SK-N-SH treated with all-trans-retinoic acid at 6 μM for 48 hours (cell line): ENCODE data around the gene STARD13.

ENCODE experiments used
- ATAC-seq: fragments of 200-7000 bp; cut with Tn5 transposase; 3 replicates; pipeline ENCODE4 v1.9.1; 2020; ENCODE audit warnings: mild to moderate bottlenecking, moderate library complexity
- ARNTL ChIP-seq: fragments of 450-650 bp; formaldehyde crosslinking; IDR thresholded peaks from 2 replicates; pipeline ENCODE4 v1.5.0; 2020; ENCODE audit warnings: low read depth, mild to moderate bottlenecking, moderate library complexity, borderline replicate concordance
- BACH2 ChIP-seq: fragments of 250-450 bp; sonication (Bioruptor Pico); IDR thresholded peaks from 2 replicates; pipeline ENCODE4 v1.9.0; 2021; ENCODE audit warnings: mild to moderate bottlenecking, borderline replicate concordance
- CREB5 ChIP-seq: fragments of 250-450 bp; sonication (Bioruptor Pico); IDR thresholded peaks from 2 replicates; pipeline ENCODE4 v1.5.1; 2020; ENCODE audit warnings: low read depth, mild to moderate bottlenecking, moderate library complexity
- CSDC2 ChIP-seq: fragments of 250-450 bp; sonication (Bioruptor Pico); IDR thresholded peaks from 2 replicates; pipeline ENCODE4 v1.5.0; 2020; ENCODE audit warnings: mild to moderate bottlenecking, moderate library complexity
- ESRRG ChIP-seq: fragments of 250-450 bp; sonication (Bioruptor Pico); IDR thresholded peaks from 2 replicates; pipeline ENCODE4 v1.6.1; 2021; ENCODE audit warnings: mild to moderate bottlenecking
- GLIS3 ChIP-seq: fragments of 250-450 bp; sonication (Bioruptor Pico); IDR thresholded peaks from 2 replicates; pipeline ENCODE4 v1.5.0; 2020; ENCODE audit warnings: mild to moderate bottlenecking, moderate library complexity
- ISL1 ChIP-seq: fragments of 250-450 bp; sonication (Bioruptor Pico); IDR thresholded peaks from 2 replicates; pipeline ENCODE4 v2.1.2; 2022; ENCODE audit warnings: mild to moderate bottlenecking, moderate library complexity
- PATZ1 ChIP-seq: fragments of 250-450 bp; sonication (Bioruptor Pico); IDR thresholded peaks from 2 replicates; pipeline ENCODE4 v1.8.0; 2020; ENCODE audit warnings: mild to moderate bottlenecking, moderate library complexity, borderline replicate concordance
- POU6F1 ChIP-seq: fragments of 250-450 bp; sonication (Bioruptor Pico); IDR thresholded peaks from 2 replicates; pipeline ENCODE4 v1.8.0; 2021; ENCODE audit warnings: low read depth, mild to moderate bottlenecking, moderate library complexity, borderline replicate concordance
- RARB ChIP-seq: fragments of 250-450 bp; sonication (Bioruptor Pico); IDR thresholded peaks from 2 replicates; pipeline ENCODE4 v1.8.0; 2021; ENCODE audit warnings: mild to moderate bottlenecking, moderate library complexity
- SNAI2 ChIP-seq: fragments of 250-450 bp; sonication (Bioruptor Pico); IDR thresholded peaks from 2 replicates; pipeline ENCODE4 v1.5.0; 2020; ENCODE audit warnings: mild to moderate bottlenecking, moderate library complexity
- TCF4 ChIP-seq: fragments of 250-450 bp; sonication (Bioruptor Pico); IDR thresholded peaks from 2 replicates; pipeline ENCODE4 v1.8.0; 2021; ENCODE audit warnings: mild to moderate bottlenecking, moderate library complexity, borderline replicate concordance
- TOX ChIP-seq: fragments of 250-450 bp; sonication (Bioruptor Pico); IDR thresholded peaks from 2 replicates; pipeline ENCODE4 v1.8.0; 2021; ENCODE audit warnings: mild to moderate bottlenecking, moderate library complexity, borderline replicate concordance
- TSHZ2 ChIP-seq: fragments of 250-450 bp; sonication (Bioruptor Pico); IDR thresholded peaks from 2 replicates; pipeline ENCODE4 v1.5.0; 2020; ENCODE audit warnings: mild to moderate bottlenecking, moderate library complexity
- ZC3H10 ChIP-seq: fragments of 250-450 bp; sonication (Bioruptor Pico); IDR thresholded peaks from 2 replicates; pipeline ENCODE4 v1.5.1; 2021; ENCODE audit warnings: mild to moderate bottlenecking, moderate library complexity
- ZFP3 ChIP-seq: fragments of 250-450 bp; sonication (Bioruptor Pico); IDR thresholded peaks from 2 replicates; pipeline ENCODE4 v1.5.0; 2020; ENCODE audit warnings: mild to moderate bottlenecking, moderate library complexity
- ZNF565 ChIP-seq: fragments of 450-650 bp; formaldehyde crosslinking; conservative IDR thresholded peaks from 2 replicates; pipeline ENCODE4 v1.5.0; 2020; ENCODE audit warnings: low read depth, mild to moderate bottlenecking, moderate library complexity
- ZNF70 ChIP-seq: fragments of 450-650 bp; formaldehyde crosslinking; IDR thresholded peaks from 2 replicates; pipeline ENCODE4 v1.5.0; 2020; ENCODE audit warnings: mild to moderate bottlenecking, moderate library complexity
- ZNF8 ChIP-seq: fragments of 450-650 bp; formaldehyde crosslinking; IDR thresholded peaks from 2 replicates; pipeline ENCODE4 v1.5.0; 2020; ENCODE audit warnings: mild to moderate bottlenecking, moderate library complexity

The STARD13 gene

GRCh38 chr13:33310245-33311038 lies 24.9 kb upstream of the STARD13 start:
- ATAC-seq, result no peak
- TF ChIP-seq ESRRG (CRISPR knock-in tag), result no peak
- TF ChIP-seq ZNF8 (CRISPR knock-in tag), result no peak
- no peak for TF ChIP-seq GLIS3 (CRISPR knock-in tag)
- TF ChIP-seq BACH2 (CRISPR knock-in tag), result no peak
- no peak for TF ChIP-seq TOX
- no peak for TF ChIP-seq ZC3H10 (CRISPR knock-in tag)
- TF ChIP-seq TSHZ2 (CRISPR knock-in tag), result no peak
- TF ChIP-seq SNAI2, result no peak
- no peak for TF ChIP-seq PATZ1 (CRISPR knock-in tag)

GRCh38 chr13:33308863-33309262 lies 23.3 kb upstream of the STARD13 start:
- ATAC-seq, result no peak
- TF ChIP-seq SNAI2, result no peak
- TF ChIP-seq ZNF565 (CRISPR knock-in tag), result no peak
- TF ChIP-seq CREB5, result no peak

GRCh38 chr13:33307843-33308242 lies 22.3 kb upstream of the STARD13 start:
- no peak for TF ChIP-seq ZFP3
- TF ChIP-seq TOX, result peak; percentile 39; the same call in 1 of the 2 replicates
- peak; percentile 74 for TF ChIP-seq ISL1 (CRISPR knock-in tag)
- TF ChIP-seq, all 23 proteins: peak for 2
- ATAC-seq, result peak; percentile 92

GRCh38 chr13:33303855-33304597 lies 18.5 kb upstream of the STARD13 start:
- ATAC-seq, result no peak
- TF ChIP-seq ISL1 (CRISPR knock-in tag) (peak; percentile 73), PATZ1 (CRISPR knock-in tag) (no peak)

- ATAC-seq, result no peak
- TF ChIP-seq CSDC2 (CRISPR knock-in tag) (no peak), ZNF8 (CRISPR knock-in tag) (no peak), CREB5 (no peak), ZC3H10 (CRISPR knock-in tag) (no peak), ZFP3 (no peak), SNAI2 (no peak), ZNF70 (CRISPR knock-in tag) (no peak), RARB (CRISPR knock-in tag) (no peak), TCF4 (no peak), POU6F1 (CRISPR knock-in tag) (no peak), ISL1 (CRISPR knock-in tag) (no peak), ARNTL (CRISPR knock-in tag) (no peak), PATZ1 (CRISPR knock-in tag) (no peak), GLIS3 (CRISPR knock-in tag) (no peak)
These were observed 14.1 kb upstream of the STARD13 start for GRCh38 chr13:33299626-33300025.
